SK-N-SH (cell line): ENCODE measurements around the gene UBN1. TPM values are rescaled to one million over a fixed set of nuclear protein-coding genes. Genes with fewer than 3 reads are reported as not detected.

Experiments used
- CTCF ChIA-PET: fragments of 300-600, 350-600 bp; formaldehyde crosslinking; extraction: SDS; loops from one replicate; lab custom pipeline; 2021; lab: Yijun Ruan, JAX
- POLR2A ChIA-PET: fragments of 350-600 bp; sonication (Branson Sonifier 250); formaldehyde crosslinking; extraction: SDS; loops from one replicate; lab custom pipeline; 2020; ENCODE audit warnings: antibody characterized with exemption, inconsistent platforms; lab: Yijun Ruan, JAX
- DNase-seq: peaks from one replicate; pipeline ENCODE4 v3.0.0; 2012
- H2AFZ ChIP-seq: fragments of 200-600 bp; sonication (generic); 2 replicates; pipeline ENCODE4 v1.8.1; 2016; ENCODE audit warnings: antibody characterized with exemption, mild to moderate bottlenecking, low read depth
- H3F3A ChIP-seq: fragments of 200-600 bp; sonication (generic); replicated peaks from 2 replicates; pipeline ENCODE3; 2016; ENCODE audit warnings: antibody characterized with exemption, mild to moderate bottlenecking; ENCODE audit not compliant: insufficient read depth
- H3K27ac ChIP-seq, 2 experiments: fragments of 200-500 bp in 1 of 2; fragments of 200-600 bp in 1 of 2; sonication (Bioruptor generic) in 1 of 2; sonication (generic), shearing (Covaris generic) in 1 of 2; 2 replicates each; pipeline versions ENCODE4 v1.5.1 to v1.6.1; 2014 to 2016; ENCODE audit warnings: low read depth in 2 of 2, inconsistent platforms in 1 of 2, low read length in 1 of 2, mild to moderate bottlenecking in 1 of 2, mixed read lengths in 1 of 2
- H3K27me3 ChIP-seq: fragments of 200-600 bp; sonication (generic), shearing (Covaris generic); 2 replicates; pipeline ENCODE4 v1.6.1; 2016; ENCODE audit warnings: mixed run types; ENCODE audit not compliant: insufficient read depth
- H3K36me3 ChIP-seq, 2 experiments: fragments of 200-500 bp in 1 of 2; fragments of 200-600 bp in 1 of 2; sonication (Bioruptor generic) in 1 of 2; sonication (generic) in 1 of 2; replicated peaks in 1 of 2; 2 replicates each; pipeline versions ENCODE3 to v1.5.1; 2014 to 2016; ENCODE audit warnings: low read length in 1 of 2, mild to moderate bottlenecking in 1 of 2; ENCODE audit not compliant: insufficient read depth in 2 of 2, control insufficient read depth in 1 of 2
- H3K4me1 ChIP-seq, 2 experiments: fragments of 200-500 bp in 1 of 2; fragments of 200-600 bp in 1 of 2; sonication (Bioruptor generic) in 1 of 2; sonication (generic), shearing (Covaris generic) in 1 of 2; 2 replicates each; pipeline versions ENCODE4 v1.5.1 to v1.6.1; 2014 to 2016; ENCODE audit warnings: low read depth in 1 of 2, low read length in 1 of 2, mixed run types in 1 of 2; ENCODE audit not compliant: insufficient read depth in 2 of 2, control insufficient read depth in 1 of 2
- H3K4me2 ChIP-seq: fragments of 200-600 bp; sonication (generic), shearing (Covaris generic); 2 replicates; pipeline ENCODE4 v1.6.1; 2017; ENCODE audit warnings: mixed run types
- H3K4me3 ChIP-seq, 2 experiments: fragments of 200-500 bp in 1 of 2; fragments of 200-600 bp in 1 of 2; sonication (Bioruptor generic) in 1 of 2; sonication (generic), shearing (Covaris generic) in 1 of 2; 2 replicates each; pipeline versions ENCODE4 v1.5.1 to v1.8.1; 2014 to 2016; ENCODE audit warnings: low read depth in 2 of 2, inconsistent platforms in 1 of 2, low read length in 1 of 2, mild to moderate bottlenecking in 1 of 2, mixed read lengths in 1 of 2, moderate library complexity in 1 of 2
- H3K79me2 ChIP-seq: fragments of 200-600 bp; sonication (generic); 2 replicates; pipeline ENCODE4 v1.8.1; 2017; ENCODE audit warnings: mild to moderate bottlenecking; ENCODE audit not compliant: insufficient read depth
- H3K9ac ChIP-seq: fragments of 200-600 bp; sonication (generic); 2 replicates; pipeline ENCODE4 v1.6.1; 2017; ENCODE audit warnings: mixed run types
- H3K9me2 ChIP-seq: fragments of 200-600 bp; sonication (generic); 2 replicates; pipeline ENCODE4 v1.6.1; 2017; ENCODE audit warnings: mixed run types
- H3K9me3 ChIP-seq: fragments of 200-600 bp; sonication (generic); 2 replicates; pipeline ENCODE4 v1.6.1; 2017; ENCODE audit warnings: mixed run types, mild to moderate bottlenecking, moderate library complexity
- H4K20me1 ChIP-seq: fragments of 200-600 bp; sonication (generic); 2 replicates; pipeline ENCODE4 v1.6.1; 2017; ENCODE audit warnings: mild to moderate bottlenecking, mixed run types; ENCODE audit not compliant: insufficient read depth
- CHD2 ChIP-seq: fragments of 150-350 bp; IDR thresholded peaks from 2 replicates; pipeline ENCODE4 v1.6.1; 2018; ENCODE audit warnings: low read length; ENCODE audit not compliant: partially characterized antibody
- CTCF ChIP-seq: fragments of 200-600 bp; sonication (generic); IDR thresholded peaks from 2 replicates; pipeline ENCODE4 v1.6.1; 2017; ENCODE audit warnings: antibody characterized with exemption, mild to moderate bottlenecking, moderate library complexity
- ELF1 ChIP-seq: IDR thresholded peaks from 2 replicates; pipeline ENCODE4 v1.4.0; 2012
- EP300 ChIP-seq, 2 experiments: IDR thresholded peaks; 2 replicates each; pipeline versions ENCODE4 v1.4.0 to v1.6.1; 2012; ENCODE audit warnings: borderline replicate concordance in 1 of 2, low read depth in 1 of 2, low read length in 1 of 2
- FOXM1 ChIP-seq: IDR thresholded peaks from 2 replicates; pipeline ENCODE4 v1.4.0; 2012; ENCODE audit warnings: low read depth, mild to moderate bottlenecking
- GABPA ChIP-seq: IDR thresholded peaks from 2 replicates; pipeline ENCODE4 v1.4.0; 2012; ENCODE audit warnings: low read depth, mild to moderate bottlenecking
- IRF3 ChIP-seq: fragments of 150-350 bp; IDR thresholded peaks from 2 replicates; pipeline ENCODE4 v1.6.1; 2016; ENCODE audit warnings: mild to moderate bottlenecking, low read depth, low read length
- MAX ChIP-seq: IDR thresholded peaks from 2 replicates; pipeline ENCODE4 v1.4.0; 2012; ENCODE audit warnings: low read depth
- NFIC ChIP-seq: IDR thresholded peaks from 2 replicates; pipeline ENCODE4 v1.4.0; 2012; ENCODE audit warnings: borderline replicate concordance
- NRF1 ChIP-seq: IDR thresholded peaks from 2 replicates; pipeline ENCODE4 v1.6.1; 2012; ENCODE audit warnings: low read depth, mild to moderate bottlenecking, low read length
- POLR2AphosphoS5 ChIP-seq: IDR thresholded peaks from 2 replicates; pipeline ENCODE4 v1.6.1; 2012; ENCODE audit warnings: low read depth, low read length
- RCOR1 ChIP-seq: fragments of 150-350 bp; IDR thresholded peaks from 2 replicates; pipeline ENCODE4 v1.6.1; 2017; ENCODE audit warnings: antibody characterized with exemption, low read length
- REST ChIP-seq: IDR thresholded peaks from 2 replicates; pipeline ENCODE4 v1.6.1; 2012; ENCODE audit warnings: mild to moderate bottlenecking, low read depth, low read length, moderate library complexity
- RFX5 ChIP-seq: IDR thresholded peaks from 2 replicates; pipeline ENCODE4 v1.6.1; 2012; ENCODE audit warnings: mild to moderate bottlenecking, improper control_type of control experiment, low read length
- RXRA ChIP-seq: IDR thresholded peaks from 2 replicates; pipeline ENCODE4 v1.4.0; 2012; ENCODE audit warnings: low read depth, mild to moderate bottlenecking, borderline replicate concordance
- SIN3A ChIP-seq: IDR thresholded peaks from 2 replicates; pipeline ENCODE4 v1.6.1; 2012; ENCODE audit warnings: low read depth, mild to moderate bottlenecking, low read length, moderate library complexity, borderline replicate concordance
- TAF1 ChIP-seq: IDR thresholded peaks from 2 replicates; pipeline ENCODE4 v1.6.1; 2012; ENCODE audit warnings: low read depth, mild to moderate bottlenecking, low read length, moderate library complexity, borderline replicate concordance
- USF1 ChIP-seq: IDR thresholded peaks from 2 replicates; pipeline ENCODE4 v1.4.0; 2012; ENCODE audit warnings: low read depth, borderline replicate concordance
- USF2 ChIP-seq: fragments of 150-350 bp; IDR thresholded peaks from 2 replicates; pipeline ENCODE4 v1.6.1; 2017; ENCODE audit warnings: antibody characterized with exemption, low read length, low read depth, borderline replicate concordance
- WGBS: methylation state at CpG from one replicate; pipeline ENCODE4 v1.1.6; 2017; ENCODE audit warnings: low lambda C conversion rate; 5-methylcytosine and 5-hydroxymethylcytosine counted together
- polyA plus RNA-seq, 3 experiments: library from polyadenylated mRNA; depleted of rRNA; stranded (reverse); fragments of >200 nt; gene quantifications; 2 replicates each; pipeline ENCODE4 v1.2.3, GENCODE V29; 2012

The UBN1 gene
- polyA plus RNA-seq, 1 of the 3 experiments (the other 2 are of a cell fraction), result 10.9 TPM

- no peak for TF ChIP-seq GABPA
- TF ChIP-seq ELF1, result no peak
- no peak for TF ChIP-seq MAX
- no peak for TF ChIP-seq NRF1
- no peak for TF ChIP-seq IRF3
- no peak for TF ChIP-seq USF2
- no peak for TF ChIP-seq CHD2
These were observed 49.5 kb upstream of the UBN1 start (continued) for GRCh38 chr16:4797805-4798252.

GRCh38 chr16:4798456-4798855, 48.8 kb upstream of the UBN1 start:
- no peak overlapping the region for H3K27ac ChIP-seq
- peaks cover 0 to 24% of the 10 kb centered on the region in 2 experiments for H3K36me3 ChIP-seq
- no peaks in the 10 kb centered on the region for H4K20me1 ChIP-seq
- peaks cover 0 to 18% of the 10 kb centered on the region in 2 experiments; a peak in 3 of 4 replicates for H3K4me1 ChIP-seq
- H3K9me2 ChIP-seq, result no peaks in the 10 kb centered on the region
- TF ChIP-seq POLR2AphosphoS5, result no peak
- TF ChIP-seq EP300 (IDR thresholded peaks at IDR 0.05; ENCODE audit: borderline replicate concordance in 1 of 2, low read depth in 1 of 2, low read length in 1 of 2), result no peak
- TF ChIP-seq GABPA, result no peak
- no peak for TF ChIP-seq USF1
- no peak for TF ChIP-seq RCOR1
- TF ChIP-seq TAF1, result no peak
- TF ChIP-seq CTCF, result no peak
- no peak for TF ChIP-seq SIN3A
- no peak for TF ChIP-seq RFX5
- no peak for TF ChIP-seq MAX
- TF ChIP-seq REST, result no peak
- TF ChIP-seq RXRA, result no peak
- no peak for TF ChIP-seq FOXM1
- TF ChIP-seq NFIC, result no peak
- TF ChIP-seq USF2, result no peak
- TF ChIP-seq, all 33 proteins: peak for 0
- Histone ChIP-seq H3K27me3 (no peaks in the 10 kb centered on the region), H3K4me3 (no peak overlapping the region), H3F3A (peaks cover 4% of the 10 kb centered on the region), H3K4me2 (no peak overlapping the region), H2AFZ (no peak overlapping the region), H3K9ac (no peak overlapping the region), H3K79me2 (0 out of 2 replicates have a peak, but pooled peaks cover 7% of the 10 kb centered on the region), H3K9me3 (no peaks in the 10 kb centered on the region)
- POLR2A ChIA-PET, result no interaction called here
- no peak for DNase-seq
- 89% methylated on average over 9 of the region's 16 CpGs for WGBS
- CTCF ChIA-PET, result no interaction called here
